Mesenchymal stem cell (in vitro differentiated cells and primary cell): ENCODE data around the gene KLHDC7B.

Experiments
- DNase-seq: peaks from one replicate; pipeline ENCODE4 v3.0.0-alpha.2; 2013
- H2AFZ ChIP-seq: one replicate; pipeline ENCODE4 v1.6.1; 2013; ENCODE audit warnings: low read depth, mild to moderate bottlenecking, control low read depth, inconsistent platforms, low read length, moderate library complexity
- H2AK5ac ChIP-seq: 2 replicates; pipeline ENCODE4 v1.6.1; 2013; ENCODE audit warnings: low read length, moderate library complexity, mild to moderate bottlenecking, inconsistent platforms; ENCODE audit not compliant: severe bottlenecking
- H2BK120ac ChIP-seq: one replicate; pipeline ENCODE4 v1.6.1; 2013; ENCODE audit warnings: low read depth, mild to moderate bottlenecking, inconsistent platforms, low read length, moderate library complexity
- H2BK12ac ChIP-seq, 2 experiments: one replicate each; pipeline ENCODE4 v1.6.1; 2013; ENCODE audit warnings: inconsistent platforms in 2 of 2, low read length in 2 of 2, mild to moderate bottlenecking in 2 of 2, moderate library complexity in 2 of 2, control low read depth in 1 of 2
- H2BK15ac ChIP-seq: one replicate; pipeline ENCODE4 v1.6.1; 2013; ENCODE audit warnings: mild to moderate bottlenecking, low read depth, inconsistent platforms; ENCODE audit not compliant: poor library complexity, severe bottlenecking
- H2BK5ac ChIP-seq: 2 replicates; pipeline ENCODE4 v1.6.1; 2013; ENCODE audit warnings: low read depth, mild to moderate bottlenecking, low read length, control low read depth, inconsistent platforms; ENCODE audit not compliant: poor library complexity, severe bottlenecking
- H3K14ac ChIP-seq, 2 experiments: one replicate each; pipeline ENCODE4 v1.6.1; 2013; ENCODE audit warnings: inconsistent platforms in 2 of 2, low read length in 2 of 2, control low read depth in 1 of 2, mild to moderate bottlenecking in 1 of 2, moderate library complexity in 1 of 2
- H3K18ac ChIP-seq, 2 experiments: one replicate each; pipeline ENCODE4 v1.6.1; 2013; ENCODE audit warnings: inconsistent platforms in 2 of 2, low read length in 2 of 2, control low read depth in 1 of 2, low read depth in 1 of 2, mild to moderate bottlenecking in 1 of 2
- H3K23ac ChIP-seq, 2 experiments: one replicate each; pipeline ENCODE4 v1.6.1; 2013; ENCODE audit warnings: inconsistent platforms in 2 of 2, low read length in 2 of 2, mild to moderate bottlenecking in 2 of 2, moderate library complexity in 2 of 2, control low read depth in 1 of 2
- H3K27ac ChIP-seq: 2 replicates; pipeline ENCODE4 v1.5.1; 2013; ENCODE audit warnings: mild to moderate bottlenecking, moderate library complexity, low read length, control low read depth, inconsistent platforms; ENCODE audit not compliant: poor library complexity, severe bottlenecking
- H3K27me3 ChIP-seq, 2 experiments: 2 replicates each; pipeline versions ENCODE4 v1.6.1 to v1.7.0; 2013; ENCODE audit warnings: low read length in 2 of 2, mild to moderate bottlenecking in 2 of 2, moderate library complexity in 2 of 2, control low read depth in 1 of 2, inconsistent platforms in 1 of 2; ENCODE audit not compliant: control insufficient read depth in 1 of 2, insufficient read depth in 1 of 2
- H3K36me3 ChIP-seq, 2 experiments: 2 replicates each; pipeline versions ENCODE4 v1.6.1 to v1.7.0; 2013; ENCODE audit warnings: low read length in 2 of 2, control low read depth in 1 of 2, inconsistent platforms in 1 of 2, low read depth in 1 of 2, mild to moderate bottlenecking in 1 of 2; ENCODE audit not compliant: insufficient read depth in 2 of 2, control insufficient read depth in 1 of 2
- H3K4ac ChIP-seq, 2 experiments: one replicate each; pipeline ENCODE4 v1.6.1; 2013; ENCODE audit warnings: inconsistent platforms in 2 of 2, low read length in 2 of 2, mild to moderate bottlenecking in 2 of 2, moderate library complexity in 2 of 2, control low read depth in 1 of 2, low read depth in 1 of 2
- H3K4me1 ChIP-seq: 2 replicates; pipeline ENCODE4 v1.6.1; 2013; ENCODE audit warnings: low read depth, low read length, control low read depth; ENCODE audit not compliant: control insufficient read depth, insufficient read depth
- H3K4me2 ChIP-seq: 2 replicates; pipeline ENCODE4 v1.6.1; 2013; ENCODE audit warnings: low read length, mild to moderate bottlenecking, inconsistent platforms; ENCODE audit not compliant: poor library complexity, severe bottlenecking
- H3K4me3 ChIP-seq, 2 experiments: 2 replicates each; pipeline versions ENCODE4 v1.5.1 to v1.7.0; 2013; ENCODE audit warnings: low read length in 2 of 2, mild to moderate bottlenecking in 2 of 2, control low read depth in 1 of 2, low read depth in 1 of 2; ENCODE audit not compliant: insufficient read depth in 1 of 2
- H3K79me1 ChIP-seq: replicated peaks from 2 replicates; pipeline ENCODE4 v1.6.1; 2013; ENCODE audit warnings: mild to moderate bottlenecking, control low read depth, low read length, inconsistent platforms; ENCODE audit not compliant: poor library complexity, severe bottlenecking
- H3K9ac ChIP-seq: 2 replicates; pipeline ENCODE4 v1.7.0; 2013; ENCODE audit warnings: mild to moderate bottlenecking, low read length, moderate library complexity
- H3K9me3 ChIP-seq: 2 replicates; pipeline ENCODE4 v1.7.0; 2013; ENCODE audit warnings: mild to moderate bottlenecking, low read length; ENCODE audit not compliant: control insufficient read depth
- H4K8ac ChIP-seq: one replicate; pipeline ENCODE4 v1.6.1; 2013; ENCODE audit warnings: inconsistent platforms, mild to moderate bottlenecking, low read length, moderate library complexity
- H4K91ac ChIP-seq: one replicate; pipeline ENCODE4 v1.6.1; 2013; ENCODE audit warnings: mild to moderate bottlenecking, low read length, inconsistent platforms
- WGBS: methylation state at CpG from one replicate; pipeline ENCODE4 v1.1.7; 2013; ENCODE audit warnings: mixed read lengths; 5-methylcytosine and 5-hydroxymethylcytosine counted together

Gene KLHDC7B

DNA sequence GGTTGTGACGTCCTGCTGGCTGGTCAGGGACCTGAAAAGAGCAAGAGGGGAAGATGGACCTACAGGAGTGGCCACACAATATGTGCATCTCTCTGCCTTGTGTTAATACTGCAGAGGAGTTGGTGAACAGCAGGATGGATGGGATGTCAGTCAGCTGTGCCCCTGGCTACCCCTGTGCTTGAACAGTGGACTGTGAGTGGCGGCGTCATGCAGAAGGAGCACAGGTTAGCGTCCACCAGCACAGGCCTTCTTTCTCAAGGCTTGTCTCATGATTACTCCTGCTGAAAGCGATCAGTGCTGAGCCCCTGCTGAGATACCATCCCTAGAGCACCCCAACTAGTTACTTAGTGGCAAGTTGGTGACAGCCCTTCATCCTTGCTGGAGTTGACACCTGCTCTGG is 40.7 kb downstream of the KLHDC7B start:
- Histone ChIP-seq H3K36me3 (peaks cover 3% of the 10 kb centered on the region in 2 experiments), H2BK120ac (no peak overlapping the region), H4K8ac (no peak overlapping the region), H3K27me3 (no peaks in the 10 kb centered on the region), H3K23ac (no peak overlapping the region), H3K18ac (no peak overlapping the region), H3K27ac (no peak overlapping the region), H4K91ac (no peak overlapping the region), H2AK5ac (no peak overlapping the region), H3K14ac (no peak overlapping the region), H3K79me1 (peaks cover 7% of the 10 kb centered on the region), H2BK5ac (no peak overlapping the region), H2BK15ac (no peak overlapping the region), H3K4me1 (peaks cover 9% of the 10 kb centered on the region), H2BK12ac (no peak overlapping the region), H3K4ac (no peak overlapping the region), H2AFZ (no peak overlapping the region), H3K9me3 (no peaks in the 10 kb centered on the region), H3K9ac (no peak overlapping the region), H3K4me2 (no peak overlapping the region), H3K4me3 (no peak overlapping the region)
- WGBS, result 75% methylated on average over 5 of the region's 5 CpGs
- no peak for DNase-seq

DNA sequence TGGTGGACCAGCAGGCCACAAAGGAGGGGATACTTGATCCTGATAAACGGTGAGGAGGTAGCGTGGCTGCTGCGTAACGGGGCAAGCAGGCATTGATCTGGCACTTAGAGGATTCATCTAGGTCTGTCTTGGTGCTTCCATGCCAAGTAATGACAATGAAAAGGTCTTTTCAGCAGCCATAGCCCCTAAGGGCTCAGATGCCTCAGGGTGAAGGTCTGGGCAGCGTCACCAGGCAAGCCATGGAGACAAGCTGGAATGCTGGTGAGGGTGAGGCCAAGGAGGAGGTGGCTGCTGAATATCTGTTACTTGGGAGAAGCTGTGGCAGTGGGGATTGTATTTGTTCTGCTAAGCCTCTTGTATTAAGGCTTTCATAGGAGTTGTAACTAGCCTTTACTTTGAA is 41.7 kb downstream of the KLHDC7B start:
- no peak overlapping the region for H2AFZ ChIP-seq
- no peaks in the 10 kb centered on the region for H3K27me3 ChIP-seq
- H3K18ac ChIP-seq, result no peak overlapping the region
- H3K14ac ChIP-seq, result no peak overlapping the region
- no peak overlapping the region for H4K8ac ChIP-seq
- no peak overlapping the region for H2BK120ac ChIP-seq
- H3K27ac ChIP-seq, result no peak overlapping the region
- DNase-seq, result no peak
- no peak overlapping the region for H2BK12ac ChIP-seq
- peaks cover 2% of the 10 kb centered on the region for H3K4me1 ChIP-seq
- H2BK15ac ChIP-seq, result no peak overlapping the region
- no peak overlapping the region for H3K23ac ChIP-seq
- H3K4me2 ChIP-seq, result no peak overlapping the region
- H3K4me3 ChIP-seq, result no peak overlapping the region
- H4K91ac ChIP-seq, result no peak overlapping the region
- peaks cover 0 to 3% of the 10 kb centered on the region in 2 experiments for H3K36me3 ChIP-seq
- H3K79me1 ChIP-seq, result peaks cover 5% of the 10 kb centered on the region
- H2BK5ac ChIP-seq, result no peak overlapping the region
- H3K9me3 ChIP-seq, result no peaks in the 10 kb centered on the region
- 94% methylated on average over 5 of the region's 5 CpGs for WGBS
- no peak overlapping the region for H3K9ac ChIP-seq
- no peak overlapping the region for H3K4ac ChIP-seq
- no peak overlapping the region for H2AK5ac ChIP-seq

DNA sequence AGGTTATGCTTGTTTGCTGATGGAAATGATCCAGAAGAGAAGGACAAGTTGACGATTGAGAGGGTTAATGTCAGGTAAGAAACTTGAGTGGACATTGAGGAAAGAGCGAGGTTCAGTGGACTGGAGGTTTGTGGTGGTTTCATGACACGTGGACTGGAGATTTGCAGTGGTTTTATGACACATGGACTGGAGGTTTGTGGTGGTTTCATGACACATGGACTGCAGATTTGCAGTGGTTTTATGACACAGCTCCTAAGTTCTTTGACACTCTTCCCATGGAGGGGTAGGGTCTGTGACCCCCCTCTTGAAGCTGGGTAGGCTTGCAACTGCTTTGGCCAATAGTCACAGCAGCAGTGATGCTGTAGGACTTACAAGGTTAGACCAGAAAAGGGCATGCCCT is 49.5 kb downstream of the KLHDC7B start:
- H4K8ac ChIP-seq, result no peak overlapping the region
- no peak overlapping the region for H2BK5ac ChIP-seq
- no peak overlapping the region for H2BK12ac ChIP-seq
- H3K36me3 ChIP-seq, result peaks cover 0 to 3% of the 10 kb centered on the region in 2 experiments
- H3K14ac ChIP-seq, result no peak overlapping the region
- no peak overlapping the region for H3K4me3 ChIP-seq
- H4K91ac ChIP-seq, result no peak overlapping the region
- peaks cover 12 to 22% of the 10 kb centered on the region in 2 experiments for H3K27me3 ChIP-seq
- H2AFZ ChIP-seq, result no peak overlapping the region
- H3K79me1 ChIP-seq, result no peaks in the 10 kb centered on the region
- no peak overlapping the region for H2BK120ac ChIP-seq
- H3K23ac ChIP-seq, result no peak overlapping the region
- no peak overlapping the region for H2AK5ac ChIP-seq
- H3K4me2 ChIP-seq, result no peak overlapping the region
- no peak overlapping the region for H3K18ac ChIP-seq
- DNase-seq, result no peak
- no peak overlapping the region for H3K27ac ChIP-seq
- H3K4ac ChIP-seq, result no peak overlapping the region
- H2BK15ac ChIP-seq, result no peak overlapping the region
- 81% methylated on average over 3 of the region's 3 CpGs for WGBS
- H3K9ac ChIP-seq, result no peak overlapping the region
- no peaks in the 10 kb centered on the region for H3K9me3 ChIP-seq
- peaks cover 5% of the 10 kb centered on the region for H3K4me1 ChIP-seq

DNA sequence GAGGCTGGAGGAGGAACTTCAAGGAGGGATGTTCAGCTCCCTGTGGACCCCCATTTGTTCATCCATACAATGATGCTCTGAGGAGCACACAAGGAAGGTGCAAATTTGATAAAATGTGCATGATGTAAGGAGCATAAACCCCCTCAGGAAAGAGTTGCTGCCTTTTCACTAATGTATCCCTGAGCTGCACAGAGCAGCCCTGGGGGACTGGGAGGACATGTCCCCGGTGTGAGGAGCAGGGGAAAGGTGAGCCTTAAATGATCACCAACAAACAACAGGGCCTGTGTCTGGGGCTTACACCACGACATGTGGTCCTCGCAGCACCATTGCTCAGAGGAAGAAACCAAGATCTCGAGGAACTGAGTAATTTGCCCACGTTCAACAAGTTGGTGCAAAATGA is 51.4 kb downstream of the KLHDC7B start:
- no peak for DNase-seq
- H3K23ac ChIP-seq, result no peak overlapping the region
- H2AK5ac ChIP-seq, result no peak overlapping the region
- H3K9me3 ChIP-seq, result no peaks in the 10 kb centered on the region
- H3K4ac ChIP-seq, result no peak overlapping the region
- no peak overlapping the region for H3K4me2 ChIP-seq
- H3K27me3 ChIP-seq, result peaks cover 23 to 33% of the 10 kb centered on the region in 2 experiments
- no peak overlapping the region for H2BK15ac ChIP-seq
- WGBS, result 80% methylated on average over 5 of the region's 5 CpGs
- no peak overlapping the region for H2BK5ac ChIP-seq
- H3K36me3 ChIP-seq, result peaks cover 0 to 3% of the 10 kb centered on the region in 2 experiments
- H2AFZ ChIP-seq, result no peak overlapping the region
- H3K18ac ChIP-seq, result no peak overlapping the region
- no peaks in the 10 kb centered on the region for H3K79me1 ChIP-seq
- no peak overlapping the region for H3K14ac ChIP-seq
- H3K4me3 ChIP-seq, result no peak overlapping the region
- peaks cover 9% of the 10 kb centered on the region for H3K4me1 ChIP-seq
- no peak overlapping the region for H2BK120ac ChIP-seq
- no peak overlapping the region for H3K27ac ChIP-seq
- no peak overlapping the region for H4K8ac ChIP-seq
- no peak overlapping the region for H2BK12ac ChIP-seq
- no peak overlapping the region for H3K9ac ChIP-seq
- H4K91ac ChIP-seq, result no peak overlapping the region
